Measurements from ENCODE around the gene CHST11.
A peak's percentile ranks its signal among the peaks of the same experiment; 100 is the strongest.

CHST11 gene

GRCh38 chr12:104565606-104566243, 109.0 kb downstream of the CHST11 start:
- peak in 1 of 3 donors; percentile 46 for DNase-seq
- peaks cover 13 to 57% (median 47%) of the 10 kb centered on the region in 4 experiments for H3K4me1 ChIP-seq (ENCODE audit: control extremely low read depth in 1 of 4, control insufficient read depth in 4 of 4, insufficient read depth in 4 of 4, low read length in 3 of 4)
- H3K27ac ChIP-seq (ENCODE audit: insufficient read depth in 1 of 2, low read depth in 1 of 2, low read length in 2 of 2, poor library complexity in 1 of 2, severe bottlenecking in 2 of 2), result peak overlapping the region; percentile 6 to 50

GRCh38 chr12:104566244-104566993, 109.7 kb downstream of the CHST11 start:
- Histone ChIP-seq H3K4me1 (ENCODE audit: control extremely low read depth in 1 of 4, control insufficient read depth in 4 of 4, insufficient read depth in 4 of 4, low read length in 3 of 4) (peaks cover 18 to 59% (median 53%) of the 10 kb centered on the region in 4 experiments), H3K27ac (ENCODE audit: insufficient read depth in 1 of 2, low read depth in 1 of 2, low read length in 2 of 2, poor library complexity in 1 of 2, severe bottlenecking in 2 of 2) (peak overlapping the region in 1 of 2 experiments; percentile 50), H3K9me3 (ENCODE audit: control extremely low read depth in 1 of 5, control insufficient read depth in 4 of 5, insufficient read depth in 2 of 5, low read depth in 1 of 5, low read length in 4 of 5) (peaks cover 0 to 23% (median 6%) of the 10 kb centered on the region in 5 experiments), H3K27me3 (replicated peaks in 2 of 5; ENCODE audit: control insufficient read depth in 4 of 5, insufficient read depth in 5 of 5, low read length in 4 of 5) (no peaks in the 10 kb centered on the region), H3K4me3 (ENCODE audit: control insufficient read depth in 1 of 7, extremely low read depth in 1 of 7, insufficient read depth in 4 of 7, low read depth in 2 of 7, low read length in 6 of 7) (no peak overlapping the region), H3K36me3 (ENCODE audit: control insufficient read depth in 4 of 4, insufficient read depth in 4 of 4, low read length in 3 of 4) (peaks cover 6 to 58% (median 14%) of the 10 kb centered on the region in 4 experiments)
- WGBS (ENCODE audit: insufficient coverage), result 100% methylated on average over 3 of the region's 6 CpGs
- CTCF ChIA-PET, result no interaction called here
- DNase-seq, result peak in 2 of 3 donors; percentile 64 to 71
- POLR2A ChIA-PET, result no interaction called here

More at GRCh38 chr12:104565606-104566243, 109.0 kb downstream of the CHST11 start:
- ChIA-PET POLR2A (no interaction called here), CTCF (no interaction called here)
- Histone ChIP-seq H3K9me3 (ENCODE audit: control extremely low read depth in 1 of 5, control insufficient read depth in 4 of 5, insufficient read depth in 2 of 5, low read depth in 1 of 5, low read length in 4 of 5) (peaks cover 0 to 23% (median 6%) of the 10 kb centered on the region in 5 experiments), H3K27me3 (replicated peaks in 2 of 5; ENCODE audit: control insufficient read depth in 4 of 5, insufficient read depth in 5 of 5, low read length in 4 of 5) (no peaks in the 10 kb centered on the region), H3K4me3 (ENCODE audit: control insufficient read depth in 1 of 7, extremely low read depth in 1 of 7, insufficient read depth in 4 of 7, low read depth in 2 of 7, low read length in 6 of 7) (no peak overlapping the region), H3K36me3 (ENCODE audit: control insufficient read depth in 4 of 4, insufficient read depth in 4 of 4, low read length in 3 of 4) (peaks cover 6 to 65% (median 14%) of the 10 kb centered on the region in 4 experiments)
- 98% methylated on average over 6 of the region's 8 CpGs for WGBS (ENCODE audit: insufficient coverage)

- Histone ChIP-seq H3K27ac (ENCODE audit: insufficient read depth in 1 of 2, low read depth in 1 of 2, low read length in 2 of 2, poor library complexity in 1 of 2, severe bottlenecking in 2 of 2) (peak overlapping the region; percentile 69 to 88), H3K4me3 (ENCODE audit: control insufficient read depth in 1 of 7, extremely low read depth in 1 of 7, insufficient read depth in 4 of 7, low read depth in 2 of 7, low read length in 6 of 7) (no peak overlapping the region), H3K9me3 (ENCODE audit: control extremely low read depth in 1 of 5, control insufficient read depth in 4 of 5, insufficient read depth in 2 of 5, low read depth in 1 of 5, low read length in 4 of 5) (peaks cover 0 to 19% (median 6%) of the 10 kb centered on the region in 5 experiments), H3K27me3 (replicated peaks in 2 of 5; ENCODE audit: control insufficient read depth in 4 of 5, insufficient read depth in 5 of 5, low read length in 4 of 5) (no peaks in the 10 kb centered on the region), H3K4me1 (ENCODE audit: control extremely low read depth in 1 of 4, control insufficient read depth in 4 of 4, insufficient read depth in 4 of 4, low read length in 3 of 4) (peaks cover 21 to 64% (median 56%) of the 10 kb centered on the region in 4 experiments), H3K36me3 (ENCODE audit: control insufficient read depth in 4 of 4, insufficient read depth in 4 of 4, low read length in 3 of 4) (peaks cover 6 to 44% (median 14%) of the 10 kb centered on the region in 4 experiments)
- POLR2A ChIA-PET, result interaction anchor here (1.7 to 1.8 kb wide), 2 partner anchors 36 to 49 kb away, joined by 5 to 9 read pairs; no protein-coding TSS in a partner anchor
- 84% methylated on average over 4 of the region's 5 CpGs for WGBS (ENCODE audit: insufficient coverage)
- DNase-seq, result peak; percentile 39 to 90 (median 84)
- CTCF ChIA-PET, result interaction anchor here (0.7 to 3.5 kb wide), 13 partner anchors 10 to 186 kb away, joined by 3 to 20 read pairs (median 5); partner anchors contain the start of gene CHST11
Measured at GRCh38 chr12:104567832-104568486, 111.2 kb downstream of the CHST11 start.

- Histone ChIP-seq H3K4me3 (ENCODE audit: control insufficient read depth in 1 of 7, extremely low read depth in 1 of 7, insufficient read depth in 4 of 7, low read depth in 2 of 7, low read length in 6 of 7) (no peak overlapping the region), H3K9me3 (ENCODE audit: control extremely low read depth in 1 of 5, control insufficient read depth in 4 of 5, insufficient read depth in 2 of 5, low read depth in 1 of 5, low read length in 4 of 5) (peaks cover 0 to 14% (median 6%) of the 10 kb centered on the region in 5 experiments), H3K4me1 (ENCODE audit: control extremely low read depth in 1 of 4, control insufficient read depth in 4 of 4, insufficient read depth in 4 of 4, low read length in 3 of 4) (peaks cover 21 to 64% (median 56%) of the 10 kb centered on the region in 4 experiments), H3K27me3 (replicated peaks in 2 of 5; ENCODE audit: control insufficient read depth in 4 of 5, insufficient read depth in 5 of 5, low read length in 4 of 5) (no peaks in the 10 kb centered on the region), H3K36me3 (ENCODE audit: control insufficient read depth in 4 of 4, insufficient read depth in 4 of 4, low read length in 3 of 4) (peaks cover 6 to 40% (median 13%) of the 10 kb centered on the region in 4 experiments), H3K27ac (ENCODE audit: insufficient read depth in 1 of 2, low read depth in 1 of 2, low read length in 2 of 2, poor library complexity in 1 of 2, severe bottlenecking in 2 of 2) (peak overlapping the region; percentile 75 to 88)
- POLR2A ChIA-PET, result interaction anchor here (1.0 to 1.8 kb wide), 3 partner anchors 10 to 49 kb away, joined by 5 to 9 read pairs (median 5); no protein-coding TSS in a partner anchor
- no CpG with 5 or more reads among the region's 1 CpG for WGBS (ENCODE audit: insufficient coverage)
- DNase-seq, result no peak
- CTCF ChIA-PET, result interaction anchor here (0.7 to 3.5 kb wide), 19 partner anchors 10 to 187 kb away, joined by 3 to 20 read pairs (median 4); partner anchors contain the start of gene CHST11
Measured at GRCh38 chr12:104568487-104568868, 111.7 kb downstream of the CHST11 start.

- Histone ChIP-seq H3K27me3 (replicated peaks in 2 of 5; ENCODE audit: control insufficient read depth in 4 of 5, insufficient read depth in 5 of 5, low read length in 4 of 5) (no peaks in the 10 kb centered on the region), H3K4me1 (ENCODE audit: control extremely low read depth in 1 of 4, control insufficient read depth in 4 of 4, insufficient read depth in 4 of 4, low read length in 3 of 4) (peaks cover 21 to 64% (median 56%) of the 10 kb centered on the region in 4 experiments), H3K4me3 (ENCODE audit: control insufficient read depth in 1 of 7, extremely low read depth in 1 of 7, insufficient read depth in 4 of 7, low read depth in 2 of 7, low read length in 6 of 7) (no peak overlapping the region), H3K27ac (ENCODE audit: insufficient read depth in 1 of 2, low read depth in 1 of 2, low read length in 2 of 2, poor library complexity in 1 of 2, severe bottlenecking in 2 of 2) (peak overlapping the region; percentile 75 to 88), H3K9me3 (ENCODE audit: control extremely low read depth in 1 of 5, control insufficient read depth in 4 of 5, insufficient read depth in 2 of 5, low read depth in 1 of 5, low read length in 4 of 5) (peaks cover 0 to 10% (median 4%) of the 10 kb centered on the region in 5 experiments), H3K36me3 (ENCODE audit: control insufficient read depth in 4 of 4, insufficient read depth in 4 of 4, low read length in 3 of 4) (peaks cover 5 to 35% (median 9%) of the 10 kb centered on the region in 4 experiments)
- POLR2A ChIA-PET, result interaction anchor here (1.0 to 1.8 kb wide), 3 partner anchors 10 to 50 kb away, joined by 5 to 9 read pairs (median 5); no protein-coding TSS in a partner anchor
- 100% methylated on average over 1 of the region's 4 CpGs for WGBS (ENCODE audit: insufficient coverage)
- DNase-seq, result peak in 2 of 3 donors; percentile 74
- CTCF ChIA-PET, result interaction anchor here (0.7 to 3.5 kb wide), 22 partner anchors 10 to 187 kb away, joined by 3 to 20 read pairs (median 4); partner anchors contain the start of gene CHST11
Measured at GRCh38 chr12:104568935-104569334, 112.2 kb downstream of the CHST11 start.

- no peaks in the 10 kb centered on the region for H3K27me3 ChIP-seq (replicated peaks in 2 of 5; ENCODE audit: control insufficient read depth in 4 of 5, insufficient read depth in 5 of 5, low read length in 4 of 5)
- H3K27ac ChIP-seq (ENCODE audit: insufficient read depth in 1 of 2, low read depth in 1 of 2, low read length in 2 of 2, poor library complexity in 1 of 2, severe bottlenecking in 2 of 2), result peak overlapping the region; percentile 75 to 88
- 19% methylated on average over 5 of the region's 8 CpGs for WGBS (ENCODE audit: insufficient coverage)
- POLR2A ChIA-PET, result interaction anchor here (0.6 to 1.8 kb wide), 6 partner anchors 11 to 113 kb away, joined by 3 to 9 read pairs (median 4); partner anchors contain the start of gene CHST11
- peaks cover 21 to 64% (median 56%) of the 10 kb centered on the region in 4 experiments for H3K4me1 ChIP-seq (ENCODE audit: control extremely low read depth in 1 of 4, control insufficient read depth in 4 of 4, insufficient read depth in 4 of 4, low read length in 3 of 4)
- peaks cover 2 to 30% (median 3%) of the 10 kb centered on the region in 4 experiments for H3K36me3 ChIP-seq (ENCODE audit: control insufficient read depth in 4 of 4, insufficient read depth in 4 of 4, low read length in 3 of 4)
- CTCF ChIA-PET, result interaction anchor here (0.7 to 3.5 kb wide), 22 partner anchors 9 to 129 kb away, joined by 3 to 20 read pairs (median 4); partner anchors contain the start of gene CHST11
- H3K4me3 ChIP-seq (ENCODE audit: control insufficient read depth in 1 of 7, extremely low read depth in 1 of 7, insufficient read depth in 4 of 7, low read depth in 2 of 7, low read length in 6 of 7), result peak overlapping the region in 4 of 7 experiments; percentile 42 to 62 (median 56)
- peaks cover 0 to 4% (median 0%) of the 10 kb centered on the region in 5 experiments for H3K9me3 ChIP-seq (ENCODE audit: control extremely low read depth in 1 of 5, control insufficient read depth in 4 of 5, insufficient read depth in 2 of 5, low read depth in 1 of 5, low read length in 4 of 5)
- DNase-seq, result peak; percentile 92 to 99 (median 99)
Measured at GRCh38 chr12:104569346-104570173, 112.8 kb downstream of the CHST11 start.

Measured in common myeloid progenitor, CD34-positive (primary cell).